ENCODE results near the gene FUT9.

The FUT9 gene

DNA sequence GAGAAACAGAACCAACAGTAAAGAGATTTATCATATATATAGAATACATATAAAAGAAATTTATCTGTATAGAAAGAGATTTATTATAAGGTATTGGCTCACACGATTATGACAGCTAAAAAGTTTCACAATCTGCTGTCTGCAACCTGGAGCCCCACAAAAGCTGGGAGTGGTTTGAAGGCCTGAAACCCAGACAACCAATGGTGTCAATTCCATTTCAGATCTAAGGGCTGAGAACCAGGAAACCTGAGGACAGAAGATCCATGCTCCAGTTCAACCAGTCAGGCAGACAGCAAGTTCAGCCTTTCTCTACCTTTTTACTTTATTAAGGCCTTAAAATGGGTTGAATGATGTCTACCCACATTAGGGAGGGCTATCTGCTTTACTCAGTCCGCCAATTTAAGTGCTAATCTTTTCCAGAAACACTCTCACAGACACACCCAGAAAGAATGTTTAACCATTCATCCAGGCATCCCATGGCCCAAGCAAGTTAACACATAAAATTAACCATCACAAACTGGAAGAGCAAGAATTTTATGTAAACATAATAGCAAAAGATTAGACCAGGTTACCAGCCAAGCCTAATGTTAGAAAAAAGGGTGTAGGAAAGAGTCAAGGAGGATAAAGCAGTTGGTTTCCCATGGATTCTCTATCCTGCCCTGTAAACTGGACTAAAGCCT is 170.9 kb downstream of the FUT9 start:
- TF ChIP-seq, protein P1, sequence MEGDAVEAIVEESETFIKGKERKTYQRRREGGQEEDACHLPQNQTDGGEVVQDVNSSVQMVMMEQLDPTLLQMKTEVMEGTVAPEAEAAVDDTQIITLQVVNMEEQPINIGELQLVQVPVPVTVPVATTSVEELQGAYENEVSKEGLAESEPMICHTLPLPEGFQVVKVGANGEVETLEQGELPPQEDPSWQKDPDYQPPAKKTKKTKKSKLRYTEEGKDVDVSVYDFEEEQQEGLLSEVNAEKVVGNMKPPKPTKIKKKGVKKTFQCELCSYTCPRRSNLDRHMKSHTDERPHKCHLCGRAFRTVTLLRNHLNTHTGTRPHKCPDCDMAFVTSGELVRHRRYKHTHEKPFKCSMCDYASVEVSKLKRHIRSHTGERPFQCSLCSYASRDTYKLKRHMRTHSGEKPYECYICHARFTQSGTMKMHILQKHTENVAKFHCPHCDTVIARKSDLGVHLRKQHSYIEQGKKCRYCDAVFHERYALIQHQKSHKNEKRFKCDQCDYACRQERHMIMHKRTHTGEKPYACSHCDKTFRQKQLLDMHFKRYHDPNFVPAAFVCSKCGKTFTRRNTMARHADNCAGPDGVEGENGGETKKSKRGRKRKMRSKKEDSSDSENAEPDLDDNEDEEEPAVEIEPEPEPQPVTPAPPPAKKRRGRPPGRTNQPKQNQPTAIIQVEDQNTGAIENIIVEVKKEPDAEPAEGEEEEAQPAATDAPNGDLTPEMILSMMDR (IDR thresholded peaks at IDR 0.05; ENCODE audit: low read depth, low read length, poor library complexity, severe bottlenecking), result no peak
- TF ChIP-seq EZH2phosphoT487 (IDR thresholded peaks at IDR 0.05; ENCODE audit: borderline replicate concordance, low read length), result no peak
- no peak overlapping the region for H3K27ac ChIP-seq (ENCODE audit: low read depth, low read length)
- no peaks in the 10 kb centered on the region for H3K36me3 ChIP-seq (ENCODE audit: control insufficient read depth, low read length)
- no peaks in the 10 kb centered on the region for H4K20me1 ChIP-seq (ENCODE audit: control insufficient read depth, insufficient read depth, low read depth, low read length)
- no peaks in the 10 kb centered on the region for H3K9me2 ChIP-seq (replicated peaks; ENCODE audit: control insufficient read depth, low read length)
- no peaks in the 10 kb centered on the region for H3K27me3 ChIP-seq (ENCODE audit: control insufficient read depth, low read length)
- H3K9me3 ChIP-seq (ENCODE audit: control insufficient read depth, insufficient read depth, low read length), result no peaks in the 10 kb centered on the region
- no peak overlapping the region for H3K4me3 ChIP-seq (ENCODE audit: low read length)
- no peaks in the 10 kb centered on the region for H3K79me2 ChIP-seq (ENCODE audit: control insufficient read depth, low read length)
- H3F3A ChIP-seq (ENCODE audit: control insufficient read depth, insufficient read depth), result no peaks in the 10 kb centered on the region
- H3K4me1 ChIP-seq (ENCODE audit: control insufficient read depth, low read length), result no peaks in the 10 kb centered on the region
- H3K4me2 ChIP-seq (ENCODE audit: low read length), result no peak overlapping the region

- H3K27ac ChIP-seq (ENCODE audit: low read depth, low read length), result no peak overlapping the region
- no peak for TF ChIP-seq EZH2phosphoT487 (IDR thresholded peaks at IDR 0.05; ENCODE audit: borderline replicate concordance, low read length)
- TF ChIP-seq, protein P1 (IDR thresholded peaks at IDR 0.05; ENCODE audit: low read depth, low read length, poor library complexity, severe bottlenecking), result no peak
- H3K9me3 ChIP-seq (ENCODE audit: control insufficient read depth, insufficient read depth, low read length), result no peaks in the 10 kb centered on the region
- H3K79me2 ChIP-seq (ENCODE audit: control insufficient read depth, low read length), result no peaks in the 10 kb centered on the region
- no peak overlapping the region for H3K4me2 ChIP-seq (ENCODE audit: low read length)
- H4K20me1 ChIP-seq (ENCODE audit: control insufficient read depth, insufficient read depth, low read depth, low read length), result no peaks in the 10 kb centered on the region
- H3K27me3 ChIP-seq (ENCODE audit: control insufficient read depth, low read length), result no peaks in the 10 kb centered on the region
- H3K4me3 ChIP-seq (ENCODE audit: low read length), result no peak overlapping the region
- H3F3A ChIP-seq (ENCODE audit: control insufficient read depth, insufficient read depth), result no peaks in the 10 kb centered on the region
- H3K9me2 ChIP-seq (replicated peaks; ENCODE audit: control insufficient read depth, low read length), result no peaks in the 10 kb centered on the region
- no peaks in the 10 kb centered on the region for H3K36me3 ChIP-seq (ENCODE audit: control insufficient read depth, low read length)
- H3K4me1 ChIP-seq (ENCODE audit: control insufficient read depth, low read length), result no peaks in the 10 kb centered on the region
These were observed 178.9 kb downstream of the FUT9 start for GRCh38 chr6:96194675-96195074.

GRCh38 chr6:96195272-96195671 is 179.5 kb downstream of the FUT9 start:
- H3F3A ChIP-seq (ENCODE audit: control insufficient read depth, insufficient read depth), result no peaks in the 10 kb centered on the region
- H4K20me1 ChIP-seq (ENCODE audit: control insufficient read depth, insufficient read depth, low read depth, low read length), result no peaks in the 10 kb centered on the region
- no peak overlapping the region for H3K27ac ChIP-seq (ENCODE audit: low read depth, low read length)
- H3K4me2 ChIP-seq (ENCODE audit: low read length), result no peak overlapping the region
- no peaks in the 10 kb centered on the region for H3K9me2 ChIP-seq (replicated peaks; ENCODE audit: control insufficient read depth, low read length)
- no peaks in the 10 kb centered on the region for H3K4me1 ChIP-seq (ENCODE audit: control insufficient read depth, low read length)
- H3K27me3 ChIP-seq (ENCODE audit: control insufficient read depth, low read length), result no peaks in the 10 kb centered on the region
- H3K79me2 ChIP-seq (ENCODE audit: control insufficient read depth, low read length), result no peaks in the 10 kb centered on the region
- no peaks in the 10 kb centered on the region for H3K9me3 ChIP-seq (ENCODE audit: control insufficient read depth, insufficient read depth, low read length)
- TF ChIP-seq EZH2phosphoT487 (IDR thresholded peaks at IDR 0.05; ENCODE audit: borderline replicate concordance, low read length), result no peak
- TF ChIP-seq, protein P1 (IDR thresholded peaks at IDR 0.05; ENCODE audit: low read depth, low read length, poor library complexity, severe bottlenecking), result no peak
- H3K36me3 ChIP-seq (ENCODE audit: control insufficient read depth, low read length), result no peaks in the 10 kb centered on the region
- no peak overlapping the region for H3K4me3 ChIP-seq (ENCODE audit: low read length)

Data from DOHH2 (cell line).